ENCODE data around the gene DDIT3. TPM values are rescaled to one million over a fixed set of nuclear protein-coding genes. Genes with fewer than 3 reads are reported as not detected.

Gene DDIT3
- total RNA-seq, 2 experiments from 2014 or later = 32.3 to 42.7 TPM

GRCh38 chr12:57513266-57513665, 7.0 kb downstream of the DDIT3 start:
- CTCF ChIA-PET (ENCODE audit: unreplicated experiment) = no interaction called here
- H3K27ac ChIP-seq (ENCODE audit: low read depth, low read length, poor library complexity, severe bottlenecking) = no peak overlapping the region

DNA sequence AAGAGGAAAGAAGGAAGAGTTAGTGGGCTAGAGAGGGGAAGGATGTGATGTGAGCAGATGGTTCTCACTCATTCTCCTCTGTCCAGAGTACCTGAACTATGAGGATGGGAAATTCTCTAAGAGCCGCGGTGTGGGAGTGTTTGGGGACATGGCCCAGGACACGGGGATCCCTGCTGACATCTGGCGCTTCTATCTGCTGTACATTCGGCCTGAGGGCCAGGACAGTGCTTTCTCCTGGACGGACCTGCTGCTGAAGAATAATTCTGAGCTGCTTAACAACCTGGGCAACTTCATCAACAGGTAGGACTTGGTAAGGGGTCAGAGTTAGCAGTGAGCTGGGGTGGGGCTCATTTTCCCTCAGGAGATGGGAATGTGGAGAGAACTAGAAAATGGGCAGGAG, 7.6 kb downstream of the DDIT3 start:
- TF ChIP-seq CTCF (conservative IDR thresholded peaks at IDR 0.05; ENCODE audit: low read length) (no peak), EZH2phosphoT487 (IDR thresholded peaks at IDR 0.05; ENCODE audit: borderline replicate concordance, low read depth, low read length) (no peak)
- Histone ChIP-seq H3K27ac (ENCODE audit: low read depth, low read length, poor library complexity, severe bottlenecking) (no peak overlapping the region), H3K79me2 (ENCODE audit: insufficient read depth, low read depth, low read length) (no peaks in the 10 kb centered on the region), H3K4me2 (ENCODE audit: low read length) (no peak overlapping the region), H3K9me2 (ENCODE audit: insufficient read depth, low read length) (no peaks in the 10 kb centered on the region), H3K4me1 (ENCODE audit: insufficient read depth, low read length, poor library complexity, severe bottlenecking) (no peaks in the 10 kb centered on the region), H3K4me3 (ENCODE audit: low read depth, low read length, poor library complexity, severe bottlenecking) (no peak overlapping the region), H2AFZ (ENCODE audit: low read length) (no peak overlapping the region), H4K20me1 (ENCODE audit: insufficient read depth, low read length) (no peaks in the 10 kb centered on the region), H3K9me3 (ENCODE audit: low read length) (no peaks in the 10 kb centered on the region), H3K36me3 (ENCODE audit: insufficient read depth, low read length) (peaks cover 89% of the 10 kb centered on the region)
- intact Hi-C loops (cut with micrococcal nuclease; ENCODE audit: unreplicated experiment) = no loop called here
- ChIA-PET POLR2A (interaction anchor here (0.6 to 1.3 kb wide), 3 partner anchors 13 to 850 kb away, joined by 3 to 10 read pairs (median 3); no protein-coding TSS in a partner anchor), CTCF (ENCODE audit: unreplicated experiment) (no interaction called here)
- BruUV-seq (replicated peaks) = no TSS peak
- no peak for DNase-seq (ENCODE audit: low spot score)

More at GRCh38 chr12:57513266-57513665, 7.0 kb downstream of the DDIT3 start:
- Histone ChIP-seq H2AFZ (ENCODE audit: low read length) (no peak overlapping the region), H3K4me2 (ENCODE audit: low read length) (no peak overlapping the region), H3K9me2 (ENCODE audit: insufficient read depth, low read length) (no peaks in the 10 kb centered on the region), H3K4me1 (ENCODE audit: insufficient read depth, low read length, poor library complexity, severe bottlenecking) (peaks cover 2% of the 10 kb centered on the region), H3K4me3 (ENCODE audit: low read depth, low read length, poor library complexity, severe bottlenecking) (no peak overlapping the region), H4K20me1 (ENCODE audit: insufficient read depth, low read length) (no peaks in the 10 kb centered on the region), H3K36me3 (ENCODE audit: insufficient read depth, low read length) (peaks cover 95% of the 10 kb centered on the region), H3K9me3 (ENCODE audit: low read length) (no peaks in the 10 kb centered on the region), H3K79me2 (ENCODE audit: insufficient read depth, low read depth, low read length) (peaks cover 4% of the 10 kb centered on the region)
- BruUV-seq (replicated peaks) = no TSS peak
- POLR2A ChIA-PET = interaction anchor here (0.6 to 1.3 kb wide), 3 partner anchors 11 to 851 kb away, joined by 3 to 10 read pairs (median 5); no protein-coding TSS in a partner anchor
- DNase-seq (ENCODE audit: low spot score) = no peak
- no peak for TF ChIP-seq EZH2phosphoT487 (IDR thresholded peaks at IDR 0.05; ENCODE audit: borderline replicate concordance, low read depth, low read length)
- TF ChIP-seq CTCF (conservative IDR thresholded peaks at IDR 0.05; ENCODE audit: low read length) = no peak
- intact Hi-C loops (cut with micrococcal nuclease; ENCODE audit: unreplicated experiment) = no loop called here

GRCh38 chr12:57511588-57512325, 8.6 kb downstream of the DDIT3 start:
- H3K36me3 ChIP-seq (ENCODE audit: insufficient read depth, low read length) = peaks cover 80% of the 10 kb centered on the region
- TF ChIP-seq EZH2phosphoT487 (IDR thresholded peaks at IDR 0.05; ENCODE audit: borderline replicate concordance, low read depth, low read length) (no peak), CTCF (conservative IDR thresholded peaks at IDR 0.05; ENCODE audit: low read length) (no peak)
- H3K9me2 ChIP-seq (ENCODE audit: insufficient read depth, low read length) = no peaks in the 10 kb centered on the region
- no peak overlapping the region for H3K4me3 ChIP-seq (ENCODE audit: low read depth, low read length, poor library complexity, severe bottlenecking)
- H2AFZ ChIP-seq (ENCODE audit: low read length) = no peak overlapping the region
- H3K27ac ChIP-seq (ENCODE audit: low read depth, low read length, poor library complexity, severe bottlenecking) = no peak overlapping the region
- CTCF ChIA-PET (ENCODE audit: unreplicated experiment) = no interaction called here
- BruUV-seq (replicated peaks) = no TSS peak
- no peaks in the 10 kb centered on the region for H3K79me2 ChIP-seq (ENCODE audit: insufficient read depth, low read depth, low read length)
- H3K4me1 ChIP-seq (ENCODE audit: insufficient read depth, low read length, poor library complexity, severe bottlenecking) = no peaks in the 10 kb centered on the region
- POLR2A ChIA-PET = interaction anchor here (1.1 kb wide), 1 partner anchor 12 kb away, joined by 3 read pairs; no protein-coding TSS in a partner anchor
- H3K4me2 ChIP-seq (ENCODE audit: low read length) = no peak overlapping the region
- intact Hi-C loops (cut with micrococcal nuclease; ENCODE audit: unreplicated experiment) = no loop called here
- H3K9me3 ChIP-seq (ENCODE audit: low read length) = no peaks in the 10 kb centered on the region
- H4K20me1 ChIP-seq (ENCODE audit: insufficient read depth, low read length) = no peaks in the 10 kb centered on the region
- DNase-seq (ENCODE audit: low spot score) = no peak
